ENCODE measurements around the gene C9orf85.

The C9orf85 gene

GRCh38 chr9:72013292-72013760 lies 101.9 kb downstream of the C9orf85 start:
- DNase-seq = no peak

GRCh38 chr9:72022841-72023240 lies 111.4 kb downstream of the C9orf85 start:
- DNase-seq = no peak

All from stimulated activated CD4-positive, alpha-beta T cell treated with anti-CD3 and anti-CD28 coated beads, Interleukin-1b, Interleukin-23, amount 100 ng/mL, for 48 hours (primary cell).